Urinary bladder (tissue), 4 donors: ENCODE measurements around the gene KRTAP4-6. TPM values are rescaled to one million over a fixed set of nuclear protein-coding genes. Genes with fewer than 3 reads are reported as not detected.
"Not testable (repeated sequence)": the region's sequence is repeated elsewhere in the genome, so short reads cannot be mapped to it uniquely, and the experiment has no call there.

Source experiments
- DNase-seq: peaks from one replicate; pipeline ENCODE4 v3.0.0-alpha.2; 2015; ENCODE audit errors: extremely low spot score
- H3K27ac ChIP-seq: one replicate; pipeline ENCODE4 v1.5.1; 2013; ENCODE audit warnings: low read depth, mild to moderate bottlenecking, moderate library complexity
- H3K36me3 ChIP-seq: one replicate; pipeline ENCODE4 v1.6.1; 2013; ENCODE audit warnings: mild to moderate bottlenecking, moderate library complexity; ENCODE audit not compliant: insufficient read depth
- H3K4me1 ChIP-seq: one replicate; pipeline ENCODE4 v1.6.1; 2013; ENCODE audit warnings: mild to moderate bottlenecking, moderate library complexity; ENCODE audit not compliant: insufficient read depth
- H3K4me3 ChIP-seq: one replicate; pipeline ENCODE4 v1.5.1; 2013; ENCODE audit warnings: low read depth, low read length
- WGBS: extraction: QIAGEN DNeasy Blood & Tissue Kit; methylation state at CpG from one replicate; pipeline ENCODE4 v1.1.7; 2013; 5-methylcytosine and 5-hydroxymethylcytosine counted together
- polyA plus RNA-seq: library from polyadenylated mRNA; stranded (reverse); fragments of 200-250 nt; gene quantifications from one replicate; pipeline ENCODE4 v1.2.3, GENCODE V29; 2013
- total RNA-seq: library from RNA; depleted of rRNA; stranded (reverse); fragments of >200 nt; gene quantifications from one replicate; pipeline ENCODE4 v1.2.3, GENCODE V29; 2014
- donor health status: healthy with polysubstance abuse.
- donor health status: healthy.

The KRTAP4-6 gene
- total and polyA plus RNA-seq, 2 donors, result not detected

DNA sequence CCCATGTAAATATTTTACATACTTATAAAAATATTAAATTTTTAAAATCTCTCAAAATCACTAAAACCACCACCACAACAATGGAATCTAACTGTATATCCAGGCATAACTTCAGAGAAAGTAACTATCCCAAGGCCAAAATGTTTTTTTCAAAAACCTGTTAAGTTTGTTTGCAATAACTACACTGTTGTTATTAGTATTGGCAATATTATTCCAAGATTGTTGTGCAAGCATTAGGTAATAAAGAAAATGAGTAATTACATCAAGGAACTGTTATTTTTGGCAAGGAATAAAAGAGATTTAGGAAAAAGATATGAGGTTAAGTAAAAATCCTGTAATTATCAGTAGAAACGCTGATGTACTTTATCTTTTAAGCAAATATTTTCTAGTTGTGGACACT, 13.0 kb downstream of the KRTAP4-6 start:
- Histone ChIP-seq H3K4me3 (no peak overlapping the region), H3K4me1 (no peaks in the 10 kb centered on the region), H3K27ac (no peak overlapping the region), H3K36me3 (no peaks in the 10 kb centered on the region)
- WGBS, result 52% methylated on average over 1 of the region's 1 CpG
- no peak for DNase-seq

DNA sequence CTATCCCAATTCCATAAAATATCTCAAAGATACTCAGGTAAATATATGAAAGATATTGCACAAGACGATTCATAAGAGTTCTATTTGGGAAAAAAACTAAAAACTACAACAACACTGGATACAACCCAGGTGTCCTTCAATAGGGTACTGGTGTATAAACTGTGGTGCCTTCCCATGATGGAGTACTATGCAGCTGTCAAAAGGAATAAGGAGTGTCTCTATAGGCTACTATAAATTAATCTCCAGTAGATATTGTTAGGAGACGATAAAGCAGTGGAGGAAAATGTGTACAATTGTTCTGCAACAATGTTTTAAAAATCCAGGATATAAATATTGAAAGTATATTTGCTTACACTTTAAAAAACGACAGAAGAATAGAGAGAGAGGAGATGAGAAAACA, 13.9 kb downstream of the KRTAP4-6 start:
- Histone ChIP-seq H3K27ac (no peak overlapping the region), H3K4me3 (no peak overlapping the region), H3K4me1 (no peaks in the 10 kb centered on the region), H3K36me3 (no peaks in the 10 kb centered on the region)
- 86% methylated on average over 3 of the region's 3 CpGs for WGBS
- no peak for DNase-seq

DNA sequence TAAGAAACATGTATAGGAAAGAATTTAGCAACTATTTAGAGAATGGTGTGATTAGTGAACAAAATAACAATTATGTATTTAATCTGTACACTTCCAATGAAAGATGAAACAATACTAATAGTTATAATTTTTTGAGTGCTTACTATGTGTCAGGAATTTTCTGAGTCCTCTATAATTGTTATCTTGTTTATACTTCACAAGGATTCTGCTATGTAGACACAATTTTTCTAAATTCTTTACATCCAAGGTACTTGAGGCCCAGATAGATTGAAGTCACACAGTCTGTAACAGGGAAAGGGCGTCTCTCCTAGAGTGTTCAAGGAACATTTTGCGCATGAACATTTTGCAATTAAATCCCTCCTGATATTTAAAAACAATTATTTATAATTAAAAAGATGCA, 15.3 kb downstream of the KRTAP4-6 start:
- H3K36me3 ChIP-seq, result no peaks in the 10 kb centered on the region
- H3K27ac ChIP-seq, result no peak overlapping the region
- 94% methylated on average over 2 of the region's 2 CpGs for WGBS

DNA sequence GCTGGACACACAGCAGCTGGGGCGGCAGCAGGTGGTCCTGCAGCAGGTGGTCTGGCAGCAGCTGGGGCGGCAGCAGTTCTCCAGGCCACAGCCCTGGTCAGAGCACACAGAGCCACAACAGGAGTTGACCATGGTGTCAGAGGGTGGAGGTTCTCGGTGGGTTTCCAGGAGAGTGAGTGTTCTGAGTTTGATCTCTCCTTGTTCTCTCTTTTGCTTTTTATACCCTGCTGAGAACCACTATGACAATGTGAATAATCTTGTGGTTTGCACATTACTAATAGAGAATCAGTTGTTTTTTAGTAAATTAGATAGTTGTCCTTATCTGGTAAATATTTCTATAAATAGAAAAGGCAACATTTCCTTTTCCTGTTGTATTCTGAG, 16.4 kb downstream of the KRTAP4-6 start, which contains the start of gene KRTAP4-12:
Gene KRTAP4-12, minus strand, starts transcription at position 192 of the 381 bp plus-strand sequence. Its CDS starts 60 bp downstream, at position 132.
- not testable (repeated sequence) for H3K36me3 ChIP-seq, H3K27ac ChIP-seq, DNase-seq, H3K4me1 ChIP-seq, H3K4me3 ChIP-seq
- WGBS, result 67% methylated on average over 3 of the region's 3 CpGs

More for the DNA sequence above, 15.3 kb downstream of the KRTAP4-6 start:
- Histone ChIP-seq H3K4me3 (no peak overlapping the region), H3K4me1 (no peaks in the 10 kb centered on the region)
- DNase-seq, result no peak

DNA sequence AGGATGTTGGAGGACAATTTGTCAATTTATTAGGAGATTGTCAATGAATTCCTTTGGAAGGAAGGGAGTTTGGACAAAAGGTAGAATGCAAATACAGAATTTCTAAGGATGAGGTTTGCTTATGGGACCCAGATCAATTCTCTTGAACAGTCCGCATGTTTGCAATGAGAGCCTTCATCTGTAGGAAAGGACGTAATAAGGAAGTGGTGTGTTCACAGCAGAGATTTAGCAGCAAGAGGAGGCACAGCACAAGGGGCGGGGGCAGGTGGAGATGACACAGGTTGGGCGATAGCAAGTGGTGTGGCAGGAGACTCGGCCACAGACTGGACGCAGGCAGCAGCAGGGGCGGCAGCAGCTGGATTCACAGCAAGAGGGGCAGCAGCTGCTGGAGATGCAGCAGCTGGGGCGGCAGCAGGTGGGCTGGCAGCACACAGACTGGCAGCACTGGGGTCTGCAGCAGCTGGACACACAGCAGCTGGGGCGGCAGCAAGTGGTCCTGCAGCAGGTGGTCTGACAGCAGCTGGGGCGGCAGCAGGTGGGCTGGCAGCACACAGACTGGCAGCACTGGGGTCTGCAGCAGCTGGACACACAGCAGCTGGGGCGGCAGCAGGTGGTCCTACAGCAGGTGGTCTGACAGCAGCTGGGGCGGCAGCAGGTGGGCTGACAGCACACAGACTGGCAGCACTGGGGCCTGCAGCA, 16.9 kb downstream of the KRTAP4-6 start:
- not testable (repeated sequence) for H3K27ac ChIP-seq, H3K4me1 ChIP-seq, H3K4me3 ChIP-seq, DNase-seq, H3K36me3 ChIP-seq
- WGBS, result 73% methylated on average over 12 of the region's 12 CpGs

DNA sequence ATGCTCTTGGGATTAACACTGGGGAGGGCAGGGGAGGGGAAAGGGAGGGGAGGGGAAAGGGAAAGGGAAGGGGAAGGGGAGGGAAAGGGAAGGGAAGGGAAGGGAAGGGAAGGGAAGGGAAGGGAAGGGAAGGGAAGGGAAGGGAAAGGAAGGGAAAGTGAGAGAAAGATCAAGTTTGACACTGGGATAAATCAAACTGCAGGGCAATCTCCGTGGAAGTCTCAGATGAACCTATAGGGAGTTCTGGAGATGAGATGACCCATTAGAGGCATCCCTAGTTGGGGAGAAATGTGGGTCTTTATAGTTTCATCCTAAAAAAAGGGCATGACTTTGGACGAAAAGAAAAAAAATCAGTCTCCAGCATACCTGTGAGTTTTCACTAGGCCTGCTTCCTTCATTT, 18.6 kb downstream of the KRTAP4-6 start:
- no peak for DNase-seq
- Histone ChIP-seq H3K4me3 (no peak overlapping the region), H3K27ac (no peak overlapping the region), H3K36me3 (no peaks in the 10 kb centered on the region), H3K4me1 (no peaks in the 10 kb centered on the region)
- 88% methylated on average over 2 of the region's 2 CpGs for WGBS

DNA sequence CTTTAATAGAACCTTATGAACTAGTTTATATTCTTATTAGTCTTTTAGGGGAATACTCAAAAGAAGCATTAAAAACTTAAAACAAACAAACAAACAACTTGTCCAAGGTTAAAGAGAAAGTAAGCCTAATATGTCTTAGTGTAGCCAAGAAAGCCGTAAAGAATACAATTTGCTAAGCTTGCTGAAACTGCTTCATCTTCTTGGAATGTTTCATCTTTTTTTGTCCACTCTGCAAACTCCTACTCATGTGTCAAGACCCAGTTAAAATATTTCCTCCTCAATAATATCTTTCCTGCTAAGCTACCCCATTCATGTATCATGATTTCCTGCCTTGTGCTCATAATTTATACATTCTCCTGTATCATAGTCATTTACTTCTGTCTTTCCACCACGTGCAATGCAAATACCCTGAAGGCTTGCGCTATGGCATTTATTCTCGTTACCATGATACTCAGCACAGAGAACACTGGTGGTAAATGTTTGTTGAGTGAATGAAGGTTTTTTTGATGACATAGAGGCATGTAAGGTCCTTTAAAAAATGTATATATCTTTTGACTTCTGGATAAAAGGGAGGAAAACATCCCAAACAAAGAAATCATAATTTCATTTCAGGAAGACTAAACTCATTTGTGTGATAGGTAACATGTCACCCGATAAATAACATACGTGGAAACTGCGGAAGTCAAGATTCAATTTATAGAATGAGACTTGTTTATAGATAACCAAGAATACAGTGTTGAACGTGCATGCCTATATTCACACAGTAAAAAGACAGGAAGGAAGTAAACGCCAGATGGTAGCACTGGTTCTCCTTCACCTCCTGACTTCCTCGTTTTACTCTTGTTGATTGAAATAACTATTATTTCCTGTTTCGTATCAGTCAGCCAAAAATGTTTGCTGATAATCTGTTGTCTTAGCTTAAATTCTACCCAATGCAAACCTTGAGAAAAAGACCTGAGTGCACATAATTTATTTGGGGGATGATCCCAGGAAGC, 20.4 kb downstream of the KRTAP4-6 start:
- H3K4me3 ChIP-seq, H3K36me3 ChIP-seq, DNase-seq, H3K27ac ChIP-seq, H3K4me1 ChIP-seq: not testable (repeated sequence)
- WGBS, result 60% methylated on average over 11 of the region's 11 CpGs

DNA sequence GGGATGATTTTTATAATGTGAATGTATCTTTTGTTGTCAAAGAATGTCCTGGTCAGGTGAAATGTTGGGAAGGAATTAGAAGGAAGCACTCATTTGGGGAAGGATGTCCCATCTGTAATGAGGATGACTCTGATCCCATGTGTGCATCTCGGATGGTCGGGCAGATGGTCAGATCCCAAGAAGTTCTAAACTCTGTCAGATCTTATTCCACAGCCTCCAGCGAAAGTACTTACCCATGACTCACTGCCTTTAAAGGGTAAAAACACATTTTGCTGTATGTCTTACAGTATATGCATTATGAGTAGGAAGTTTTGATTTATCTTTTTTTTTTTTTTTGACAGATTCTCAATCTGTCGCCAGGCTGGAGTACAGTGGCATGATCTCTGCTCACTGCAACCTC, 21.6 kb downstream of the KRTAP4-6 start:
- DNase-seq, result no peak
- no peak overlapping the region for H3K4me3 ChIP-seq
- 88% methylated on average over 4 of the region's 4 CpGs for WGBS
- no peak overlapping the region for H3K27ac ChIP-seq
- no peaks in the 10 kb centered on the region for H3K36me3 ChIP-seq
- H3K4me1 ChIP-seq, result no peaks in the 10 kb centered on the region

DNA sequence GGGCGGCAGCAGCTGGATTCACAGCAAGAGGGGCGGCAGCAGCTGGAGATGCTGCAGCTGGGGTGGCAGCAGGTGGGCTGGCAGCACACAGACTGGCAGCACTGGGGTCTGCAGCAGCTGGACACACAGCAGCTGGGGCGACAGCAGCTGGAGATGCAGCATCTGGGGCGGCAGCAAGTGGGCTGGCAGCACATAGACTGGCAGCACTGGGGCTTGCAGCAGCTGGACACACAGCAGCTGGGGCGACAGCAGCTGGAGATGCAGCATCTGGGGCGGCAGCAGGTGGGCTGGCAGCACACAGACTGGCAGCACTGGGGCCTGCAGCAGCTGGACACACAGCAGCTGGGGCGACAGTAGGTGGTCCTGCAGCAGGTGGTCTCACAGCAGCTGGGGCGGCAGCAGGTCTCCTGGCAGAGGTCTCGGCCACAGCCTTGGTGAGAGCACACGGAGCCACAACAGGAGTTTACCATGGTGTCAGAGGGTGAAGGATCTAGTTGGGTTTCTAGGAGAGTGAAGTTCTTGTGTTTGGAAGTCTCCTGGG, 22.4 kb downstream of the KRTAP4-6 start, which contains the start of gene KRTAP4-11:
Gene KRTAP4-11, minus strand, starts transcription at position 528 of the 541 bp plus-strand sequence. Its CDS starts 58 bp downstream, at position 470.
- whole genome bisulfite sequencing, result 74% methylated on average over 10 of the region's 10 CpGs
- not testable (repeated sequence) for H3K27ac ChIP-seq, H3K4me3 ChIP-seq, H3K4me1 ChIP-seq, DNase-seq, H3K36me3 ChIP-seq

DNA sequence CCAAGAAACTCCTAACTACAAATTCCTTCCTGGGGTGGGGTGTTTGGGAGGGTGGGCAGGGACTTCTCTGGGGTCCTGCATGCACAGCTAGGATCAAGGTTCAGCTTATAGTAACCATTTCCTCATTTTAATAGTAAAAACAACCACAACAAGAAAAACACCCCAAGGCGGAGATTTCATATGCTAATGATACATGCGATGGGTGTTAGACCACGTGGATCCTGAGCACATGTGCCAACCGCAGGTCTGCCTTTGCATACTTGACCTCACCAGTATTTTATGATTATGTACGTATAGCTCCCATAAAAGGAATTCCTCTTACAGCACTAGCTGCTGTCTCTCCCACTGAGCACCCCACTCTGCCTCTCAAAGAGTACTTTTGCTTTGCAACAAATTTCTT, 24.0 kb downstream of the KRTAP4-6 start:
- Histone ChIP-seq H3K36me3 (no peaks in the 10 kb centered on the region), H3K27ac (no peak overlapping the region), H3K4me1 (no peaks in the 10 kb centered on the region), H3K4me3 (no peak overlapping the region)
- DNase-seq, result no peak
- WGBS, result 47% methylated on average over 5 of the region's 5 CpGs

DNA sequence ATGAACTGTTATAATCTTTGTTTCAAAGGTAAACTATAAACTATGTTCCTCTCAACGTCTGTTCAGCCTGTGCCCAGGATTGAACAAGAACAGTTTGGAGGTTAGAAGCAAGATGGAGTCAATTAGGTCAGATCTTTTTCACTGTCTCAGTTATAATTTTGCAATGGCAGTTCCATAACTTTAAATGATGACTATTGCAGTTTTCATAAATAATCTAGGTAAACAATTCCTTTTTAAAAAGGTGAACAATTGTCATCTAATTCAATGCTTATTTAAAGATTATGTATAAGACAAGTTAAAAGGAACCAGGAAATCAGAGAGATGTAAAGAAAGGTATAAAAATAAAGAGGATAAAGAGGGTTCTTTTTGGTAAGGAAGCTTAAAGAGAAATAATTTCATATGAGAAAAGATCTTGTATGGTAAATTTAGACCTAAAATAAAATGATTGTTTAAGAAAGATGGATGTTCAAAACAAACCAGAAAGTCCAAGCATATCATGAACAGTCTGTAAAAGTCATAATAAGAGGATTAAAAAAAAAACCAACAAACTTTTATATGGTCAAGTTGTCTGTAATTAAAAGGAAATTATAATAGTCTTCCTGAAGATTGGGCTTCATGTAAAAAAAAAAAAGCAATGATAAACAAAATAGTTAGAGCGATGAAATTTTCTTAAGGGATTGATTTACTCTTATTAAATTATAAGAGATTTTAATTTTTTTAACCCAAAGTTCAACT, 29.0 kb downstream of the KRTAP4-6 start:
- WGBS, result 79% methylated on average over 2 of the region's 2 CpGs
- H3K27ac ChIP-seq, result no peak overlapping the region
- no peak overlapping the region for H3K4me3 ChIP-seq
- no peak for DNase-seq
- H3K36me3 ChIP-seq, result no peaks in the 10 kb centered on the region
- H3K4me1 ChIP-seq, result no peaks in the 10 kb centered on the region

DNA sequence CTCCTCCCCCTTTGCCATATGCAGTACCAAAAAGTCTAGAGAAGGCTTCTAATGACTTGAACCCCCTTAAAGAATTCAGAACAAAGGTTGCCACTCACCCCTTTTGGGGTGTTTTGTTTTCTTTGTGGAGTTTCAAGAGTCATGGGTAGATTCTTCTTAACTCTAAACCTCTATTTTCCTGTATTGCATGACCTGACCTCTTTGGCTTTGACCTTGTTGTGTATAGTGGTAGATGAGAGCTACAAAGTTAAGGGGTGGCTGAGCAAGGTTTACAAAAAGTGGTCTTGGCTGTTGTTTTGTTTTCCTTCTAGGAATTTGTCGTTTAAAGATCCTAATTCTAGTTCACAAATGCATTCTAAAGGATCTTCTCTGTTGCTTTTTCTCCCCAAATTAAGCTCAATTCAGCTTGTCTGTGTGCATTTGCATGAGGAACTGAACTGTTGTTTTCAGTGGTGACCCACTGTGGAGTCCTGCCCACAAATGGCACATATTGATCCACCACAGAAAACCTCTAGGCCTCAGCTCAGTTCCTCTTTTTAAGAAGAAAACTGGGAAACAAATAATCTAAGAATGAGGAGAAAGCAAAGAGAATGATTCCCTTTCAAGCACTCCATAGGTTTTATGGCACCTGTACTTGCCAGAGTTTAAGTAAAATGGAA, 31.5 kb downstream of the KRTAP4-6 start:
- not testable (repeated sequence) for H3K4me3 ChIP-seq
- whole genome bisulfite sequencing, result 37% methylated on average over 1 of the region's 1 CpG

More for the DNA sequence above, 31.5 kb downstream of the KRTAP4-6 start:
- H3K27ac ChIP-seq, DNase-seq, H3K36me3 ChIP-seq, H3K4me1 ChIP-seq: not testable (repeated sequence)
